Eye (tissue), 1 donor: Measurements from ENCODE around the gene TAAR5.
"Not testable (repeated sequence)": the region's sequence is repeated elsewhere in the genome, so short reads cannot be mapped to it uniquely, and the experiment has no call there.

Source experiments
- DNase-seq: peaks from one replicate; pipeline ENCODE4 v3.0.0-alpha.2; 2015

Gene TAAR5

GRCh38 chr6:132589454-132589853 is at the start of gene TAAR5:
Gene TAAR5, minus strand, starts transcription at chr6:132589741. Its CDS starts 55 bp downstream, at chr6:132589686.
- no peak for DNase-seq

- DNase-seq: not testable (repeated sequence)
Observed at GRCh38 chr6:132637135-132637534, 47.6 kb upstream of the TAAR5 start.

- DNase-seq: not testable (repeated sequence)
Observed at GRCh38 chr6:132635906-132636305, 46.4 kb upstream of the TAAR5 start.

- DNase-seq: not testable (repeated sequence)
Observed at GRCh38 chr6:132635288-132635687, 45.7 kb upstream of the TAAR5 start.

GRCh38 chr6:132634796-132635195 is 45.3 kb upstream of the TAAR5 start:
- DNase-seq: no peak

GRCh38 chr6:132633362-132633761 is 43.8 kb upstream of the TAAR5 start:
- DNase-seq: no peak

GRCh38 chr6:132624175-132624574 is 34.6 kb upstream of the TAAR5 start, which contains the start of gene TAAR2:
Gene TAAR2, minus strand, starts transcription at chr6:132624275. Its CDS starts 0 bp downstream, at chr6:132624275.
- no peak for DNase-seq

- no peak for DNase-seq
Observed at GRCh38 chr6:132623106-132623845, 33.7 kb upstream of the TAAR5 start.

GRCh38 chr6:132616677-132617076 is 27.1 kb upstream of the TAAR5 start:
- DNase-seq: no peak

GRCh38 chr6:132614554-132614953 is 25.0 kb upstream of the TAAR5 start:
- no peak for DNase-seq

GRCh38 chr6:132612449-132613108 is 23.0 kb upstream of the TAAR5 start:
- DNase-seq: no peak

- DNase-seq: no peak
Observed at GRCh38 chr6:132611616-132612015, 22.1 kb upstream of the TAAR5 start.

- DNase-seq: no peak
Observed at GRCh38 chr6:132607544-132608233, 18.1 kb upstream of the TAAR5 start.

GRCh38 chr6:132604635-132605152 is 15.2 kb upstream of the TAAR5 start:
- DNase-seq: no peak

- DNase-seq: not testable (repeated sequence)
Observed at GRCh38 chr6:132600900-132601299, 11.4 kb upstream of the TAAR5 start.

- no peak for DNase-seq
Observed at GRCh38 chr6:132598473-132598872, 8.9 kb upstream of the TAAR5 start.

GRCh38 chr6:132596201-132596600 is 6.7 kb upstream of the TAAR5 start:
- DNase-seq: no peak

GRCh38 chr6:132592855-132593254 is 3.3 kb upstream of the TAAR5 start:
- no peak for DNase-seq

- no peak for DNase-seq
Observed at GRCh38 chr6:132590362-132590761, 821 bp upstream of the TAAR5 start.

- DNase-seq: no peak
Observed at GRCh38 chr6:132587424-132587823, 2.1 kb downstream of the TAAR5 start.

GRCh38 chr6:132584698-132585097 is 4.8 kb downstream of the TAAR5 start:
- DNase-seq: no peak

GRCh38 chr6:132571774-132572173 is 17.8 kb downstream of the TAAR5 start:
- DNase-seq: no peak

- no peak for DNase-seq
Observed at GRCh38 chr6:132570221-132570777, 19.2 kb downstream of the TAAR5 start, which contains the start of gene TAAR6. Gene TAAR6, plus strand, starts transcription at chr6:132570322. Its CDS starts 0 bp downstream, at chr6:132570322.
